OCI-M2 (cell line): ENCODE data around the gene TECR.
A peak's percentile ranks its signal among the peaks of the same experiment; 100 is the strongest.
"Not testable (repeated sequence)": the region's sequence is repeated elsewhere in the genome, so short reads cannot be mapped to it uniquely, and the experiment has no call there.

Experiments used
- DNase-seq: peaks from one replicate; lab custom pipeline; 2025; ENCODE audit not compliant: unreplicated experiment; lab: John Stamatoyannopoulos, UW

Gene TECR

GRCh38 chr19:14580623-14581237 is 51.3 kb downstream of the TECR start:
- no peak for DNase-seq

DNA sequence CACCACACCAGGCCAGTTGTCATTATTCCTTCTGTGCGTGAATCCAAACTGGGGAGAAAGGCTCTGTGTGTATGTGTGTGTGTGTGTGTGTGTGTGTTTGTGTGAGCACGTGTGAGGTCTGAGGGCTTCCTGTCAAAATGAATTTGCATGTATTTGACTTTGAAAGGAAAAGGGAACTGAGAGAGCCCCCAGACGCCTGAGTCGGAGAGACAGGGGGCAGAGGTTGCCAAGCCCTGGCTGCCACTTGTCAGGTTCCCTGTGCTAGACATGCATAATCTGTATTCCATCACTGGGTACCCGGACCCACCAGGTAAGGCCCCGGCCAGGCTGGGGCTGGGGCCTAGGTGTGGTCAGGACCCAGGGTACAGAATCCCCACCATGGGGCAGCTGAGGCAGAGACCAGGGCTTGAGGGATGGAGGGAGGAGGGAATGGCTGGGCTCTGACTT is 53.5 kb downstream of the TECR start, which contains the start of gene CLEC17A:
Gene CLEC17A (plus strand): TSS at position 191 of the 447 bp plus-strand sequence. CDS start 77 bp downstream, at position 268.
- DNase-seq = no peak

DNA sequence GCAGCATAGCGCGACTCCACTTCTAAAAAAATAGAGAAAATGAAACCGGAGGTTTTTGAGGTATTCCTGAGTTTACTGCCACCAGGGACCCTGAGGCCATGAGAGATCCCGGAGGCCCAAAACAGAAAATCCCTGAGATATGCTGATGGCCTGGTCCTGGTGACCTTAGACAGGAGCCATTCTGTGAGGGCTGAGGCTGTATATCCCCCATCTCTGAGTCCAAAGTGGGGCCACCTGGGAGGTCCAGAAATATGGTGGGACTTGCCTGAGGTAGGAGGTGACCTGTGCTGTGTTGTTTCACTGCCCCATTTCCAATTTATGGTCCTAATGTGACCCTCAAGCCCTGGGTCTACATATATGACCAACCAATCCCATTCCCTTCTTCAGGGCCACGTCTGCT is 55.0 kb downstream of the TECR start:
- not testable (repeated sequence) for DNase-seq

DNA sequence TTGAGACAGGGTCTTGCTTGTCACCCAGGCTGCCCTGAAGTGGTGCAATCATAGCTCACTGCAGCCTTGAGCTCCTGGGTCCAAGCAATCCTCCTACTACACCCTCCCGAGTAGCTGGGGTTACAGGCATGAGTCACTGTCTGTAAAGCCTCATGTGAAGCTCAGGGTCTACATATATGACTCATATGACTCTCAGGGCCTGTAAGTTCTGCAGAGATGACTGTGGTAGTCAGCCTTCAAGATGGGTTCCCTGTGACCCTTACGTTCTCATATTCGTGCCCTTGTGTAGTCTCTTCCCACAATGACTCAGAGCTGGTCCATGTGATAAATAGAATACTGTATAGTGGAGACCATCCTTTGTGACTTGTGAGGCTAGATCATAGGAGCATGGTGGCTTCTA is 55.8 kb downstream of the TECR start:
- DNase-seq = not testable (repeated sequence)

DNA sequence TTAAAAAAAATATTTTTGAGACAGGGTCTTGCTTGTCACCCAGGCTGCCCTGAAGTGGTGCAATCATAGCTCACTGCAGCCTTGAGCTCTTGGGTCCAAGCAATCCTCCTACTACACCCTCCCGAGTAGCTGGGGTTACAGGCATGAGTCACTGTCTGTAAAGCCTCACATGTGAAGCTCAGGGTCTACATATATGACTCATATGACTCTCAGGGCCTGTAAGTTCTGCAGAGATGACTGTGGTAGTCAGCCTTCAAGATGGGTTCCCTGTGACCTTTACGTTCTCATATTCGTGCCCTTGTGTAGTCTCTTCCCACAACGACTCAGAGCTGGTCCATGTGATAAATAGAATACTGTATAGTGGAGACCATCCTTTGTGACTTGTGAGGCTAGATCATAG is 60.0 kb downstream of the TECR start:
- DNase-seq = not testable (repeated sequence)

GRCh38 chr19:14595558-14595957 is 66.2 kb downstream of the TECR start:
- no peak for DNase-seq

GRCh38 chr19:14599548-14600147 is 70.3 kb downstream of the TECR start:
- DNase-seq = no peak

DNA sequence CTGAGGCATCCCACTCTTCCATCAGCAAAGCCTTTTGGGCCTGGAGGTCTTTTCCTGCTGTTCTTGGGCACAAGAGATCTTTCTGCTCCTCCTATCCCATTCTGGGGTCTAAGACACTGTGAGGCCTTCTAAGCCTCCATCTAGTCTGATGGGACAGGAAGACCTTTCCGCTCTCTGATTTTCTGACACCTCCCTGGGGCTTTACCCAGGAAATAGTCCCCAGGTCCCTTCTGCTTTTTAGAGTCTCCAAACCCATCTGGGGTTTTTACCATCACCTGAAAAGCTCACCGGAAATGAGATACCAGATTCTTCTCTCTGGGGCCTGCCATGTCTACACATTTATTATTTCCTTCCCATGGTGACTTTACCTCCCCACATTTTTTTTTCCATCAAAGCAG is 74.6 kb downstream of the TECR start:
- no peak for DNase-seq

DNA sequence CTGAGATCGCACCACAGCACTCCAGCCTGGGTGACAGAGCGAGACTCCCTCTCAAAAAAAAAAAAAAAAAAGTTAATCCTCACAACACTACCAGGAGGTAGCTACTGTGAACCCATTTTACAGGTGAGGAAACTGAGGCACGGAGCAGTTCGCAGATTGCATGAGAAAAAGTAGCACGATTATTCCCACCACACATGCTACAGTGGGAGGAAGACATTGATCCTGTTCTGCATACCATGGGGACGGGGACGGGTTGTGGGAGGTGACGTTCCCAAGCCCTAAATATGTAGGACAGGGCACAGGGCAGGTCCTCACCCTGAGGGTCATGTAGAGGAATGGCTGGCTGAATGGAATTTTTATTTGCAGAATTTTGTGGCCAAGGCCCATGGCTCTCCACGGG is 77.2 kb downstream of the TECR start:
- DNase-seq = no peak

- DNase-seq = no peak
These were observed 81.7 kb downstream of the TECR start for GRCh38 chr19:14611051-14611450.

- not testable (repeated sequence) for DNase-seq
These were observed 82.8 kb downstream of the TECR start for GRCh38 chr19:14612242-14612641.

DNA sequence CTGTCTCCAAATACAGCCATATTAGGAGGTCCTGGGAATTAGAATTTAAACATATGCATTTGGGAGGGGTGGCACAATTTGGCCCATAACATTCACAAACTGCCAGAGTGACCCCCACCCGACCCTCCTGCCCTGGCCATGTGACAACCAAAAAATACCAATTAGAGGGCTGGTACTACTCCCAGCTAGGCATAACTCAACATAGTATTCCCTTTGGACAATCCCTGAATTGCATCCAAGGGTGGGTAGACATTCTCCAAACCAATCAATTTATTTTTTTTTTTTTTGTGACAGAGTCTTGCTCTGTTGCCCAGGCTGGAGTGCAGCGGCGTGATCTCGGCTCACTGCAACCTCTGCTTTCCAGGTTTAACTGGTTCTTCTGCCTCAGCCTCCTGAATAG is 83.3 kb downstream of the TECR start:
- DNase-seq = no peak

- DNase-seq = not testable (repeated sequence)
These were observed 84.2 kb downstream of the TECR start for GRCh38 chr19:14613399-14614098.

DNA sequence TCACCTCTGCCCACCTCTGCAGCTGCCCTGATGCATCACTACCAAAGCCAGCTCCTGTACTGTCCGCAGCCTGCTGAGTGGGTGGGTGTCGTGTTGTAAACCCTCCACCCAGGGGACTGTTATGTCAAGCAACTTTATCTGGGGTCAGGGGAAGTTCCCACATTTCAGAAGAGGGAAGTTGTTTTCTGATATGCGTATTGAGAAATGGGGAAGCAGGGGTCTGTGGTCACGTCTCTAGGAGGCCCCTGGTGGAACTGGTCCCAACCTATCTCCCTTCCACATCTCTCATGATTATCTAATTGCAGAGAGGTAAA is 84.7 kb downstream of the TECR start:
- peak; percentile 93 for DNase-seq
